GM23248 (cell line): ENCODE results near the gene AKR7A2. TPM values are rescaled to one million over a fixed set of nuclear protein-coding genes. Genes with fewer than 3 reads are reported as not detected.
A peak's percentile ranks its signal among the peaks of the same experiment; 100 is the strongest.
"Not testable (repeated sequence)": the region's sequence is repeated elsewhere in the genome, so short reads cannot be mapped to it uniquely, and the experiment has no call there.

Source experiments
- DNase-seq: peaks from one replicate; pipeline ENCODE4 v3.0.0-alpha.2; 2015
- H2AFZ ChIP-seq: fragments of 200-600 bp; sonication (generic); 2 replicates; pipeline ENCODE4 v1.6.1; 2016; ENCODE audit warnings: antibody characterized with exemption
- H3F3A ChIP-seq: fragments of 200-600 bp; sonication (generic); 2 replicates; pipeline ENCODE4 v1.6.1; 2016; ENCODE audit warnings: mild to moderate bottlenecking, antibody characterized with exemption, mixed run types; ENCODE audit not compliant: insufficient read depth
- H3K27ac ChIP-seq: fragments of 200-600 bp; sonication (generic); 2 replicates; pipeline ENCODE4 v1.5.1; 2016; ENCODE audit warnings: mild to moderate bottlenecking
- H3K27me3 ChIP-seq: fragments of 200-600 bp; sonication (generic); replicated peaks from 2 replicates; pipeline ENCODE4 v1.6.1; 2016; ENCODE audit warnings: mild to moderate bottlenecking; ENCODE audit not compliant: insufficient read depth
- H3K36me3 ChIP-seq: fragments of 200-600 bp; sonication (generic); 2 replicates; pipeline ENCODE4 v1.6.1; 2016; ENCODE audit warnings: low read depth, mild to moderate bottlenecking
- H3K4me1 ChIP-seq: fragments of 200-600 bp; sonication (generic); 2 replicates; pipeline ENCODE4 v1.6.1; 2016; ENCODE audit warnings: mild to moderate bottlenecking; ENCODE audit not compliant: insufficient read depth
- H3K4me2 ChIP-seq: fragments of 200-600 bp; sonication (generic); one replicate; pipeline ENCODE4 v1.6.1; 2016; ENCODE audit warnings: mild to moderate bottlenecking; ENCODE audit not compliant: unreplicated experiment
- H3K4me3 ChIP-seq: fragments of 200-600 bp; sonication (generic); 2 replicates; pipeline ENCODE4 v1.5.1; 2016; ENCODE audit warnings: mild to moderate bottlenecking
- H3K79me2 ChIP-seq: fragments of 200-600 bp; sonication (generic); 2 replicates; pipeline ENCODE4 v1.6.1; 2016; ENCODE audit warnings: mild to moderate bottlenecking; ENCODE audit not compliant: insufficient read depth
- H3K9ac ChIP-seq: fragments of 200-600 bp; sonication (generic); 2 replicates; pipeline ENCODE4 v1.6.1; 2016; ENCODE audit warnings: mild to moderate bottlenecking
- H3K9me2 ChIP-seq: fragments of 200-600 bp; sonication (generic); 2 replicates; pipeline ENCODE4 v1.6.1; 2016; ENCODE audit warnings: mixed run types, mild to moderate bottlenecking, moderate library complexity; ENCODE audit not compliant: insufficient read depth
- H3K9me3 ChIP-seq: fragments of 200-600 bp; sonication (generic); one replicate; pipeline ENCODE4 v1.6.1; 2017; ENCODE audit warnings: low read depth
- H4K20me1 ChIP-seq: fragments of 200-600 bp; sonication (generic); 2 replicates; pipeline ENCODE4 v1.6.0; 2016; ENCODE audit not compliant: insufficient read depth
- EZH2 ChIP-seq: fragments of 200-600 bp; sonication (generic); IDR thresholded peaks from 2 replicates; pipeline ENCODE4 v1.6.1; 2018; ENCODE audit warnings: antibody characterized with exemption, mild to moderate bottlenecking; ENCODE audit not compliant: insufficient read depth, poor library complexity, severe bottlenecking
- EZH2phosphoT487 ChIP-seq: fragments of 200-600 bp; sonication (generic); IDR thresholded peaks from 2 replicates; pipeline ENCODE4 v1.6.1; 2018; ENCODE audit warnings: antibody characterized with exemption, moderate library complexity, mild to moderate bottlenecking, low read depth; ENCODE audit not compliant: insufficient read depth
- WGBS, 2 experiments: methylation state at CpG; one replicate each; pipeline ENCODE4 v1.1.6; 2015 to 2017; ENCODE audit warnings: low lambda C conversion rate in 2 of 2, low coverage in 1 of 2; ENCODE audit errors: missing lambda C conversion rate in 2 of 2; 5-methylcytosine and 5-hydroxymethylcytosine counted together
- in situ Hi-C: fragments of 300-500 bp; cut with MboI; formaldehyde crosslinking; loops from 2 replicates; pipeline ENCODE4 v1.15.0; 2020
- polyA plus RNA-seq: library from polyadenylated mRNA; unstranded; fragments of >200 nt; fragmentation: Nextera tagmentation; extraction: Ambion mirVana; gene quantifications from 2 replicates; pipeline ENCODE4 v1.2.1, GENCODE V29; 2016
- total RNA-seq: library from RNA; depleted of rRNA; stranded (reverse); fragments of >200 nt; shearing (Covaris generic); gene quantifications from 2 replicates; pipeline ENCODE4 v1.2.3, GENCODE V29; 2014

The AKR7A2 gene
- total and polyA plus RNA-seq, 2 experiments from 2014 or later = 93.1 to 97.1 TPM

DNA sequence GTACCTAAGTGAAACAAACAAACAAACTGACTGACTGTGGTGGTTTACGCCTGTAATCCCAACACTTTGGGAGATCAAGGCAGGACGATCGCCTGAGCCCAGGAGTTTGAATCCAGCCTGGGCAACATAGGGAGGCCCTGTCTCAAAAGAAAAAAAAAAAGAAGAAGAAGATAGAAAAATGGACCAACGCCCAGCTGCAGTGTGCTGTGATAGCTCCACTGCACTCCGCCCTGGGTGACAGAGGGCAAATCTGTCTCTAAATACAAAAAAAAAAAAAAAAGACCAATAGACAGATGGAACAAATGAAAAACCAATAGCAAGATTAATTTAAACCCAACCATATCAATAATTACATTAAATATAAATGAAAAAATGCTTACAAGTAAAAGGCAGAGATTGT is 37.3 kb downstream of the AKR7A2 start:
- no peaks in the 10 kb centered on the region for H3K4me1 ChIP-seq
- WGBS, 2 experiments = 84 to 100% methylated on average over 3 to 5 of the region's 5 CpGs
- no peaks in the 10 kb centered on the region for H4K20me1 ChIP-seq
- no peak overlapping the region for H3K4me3 ChIP-seq
- no peak overlapping the region for H3K4me2 ChIP-seq
- in situ Hi-C loops = no loop called here
- no peak for DNase-seq
- H3K79me2 ChIP-seq = no peaks in the 10 kb centered on the region
- no peaks in the 10 kb centered on the region for H3K27me3 ChIP-seq
- H2AFZ ChIP-seq = no peak overlapping the region
- H3K36me3 ChIP-seq = no peaks in the 10 kb centered on the region
- H3K9me3 ChIP-seq = no peaks in the 10 kb centered on the region
- no peak overlapping the region for H3K9ac ChIP-seq
- no peak overlapping the region for H3K27ac ChIP-seq
- TF ChIP-seq EZH2phosphoT487 = no peak
- no peak for TF ChIP-seq EZH2
- H3F3A ChIP-seq = no peaks in the 10 kb centered on the region
- no peaks in the 10 kb centered on the region for H3K9me2 ChIP-seq

DNA sequence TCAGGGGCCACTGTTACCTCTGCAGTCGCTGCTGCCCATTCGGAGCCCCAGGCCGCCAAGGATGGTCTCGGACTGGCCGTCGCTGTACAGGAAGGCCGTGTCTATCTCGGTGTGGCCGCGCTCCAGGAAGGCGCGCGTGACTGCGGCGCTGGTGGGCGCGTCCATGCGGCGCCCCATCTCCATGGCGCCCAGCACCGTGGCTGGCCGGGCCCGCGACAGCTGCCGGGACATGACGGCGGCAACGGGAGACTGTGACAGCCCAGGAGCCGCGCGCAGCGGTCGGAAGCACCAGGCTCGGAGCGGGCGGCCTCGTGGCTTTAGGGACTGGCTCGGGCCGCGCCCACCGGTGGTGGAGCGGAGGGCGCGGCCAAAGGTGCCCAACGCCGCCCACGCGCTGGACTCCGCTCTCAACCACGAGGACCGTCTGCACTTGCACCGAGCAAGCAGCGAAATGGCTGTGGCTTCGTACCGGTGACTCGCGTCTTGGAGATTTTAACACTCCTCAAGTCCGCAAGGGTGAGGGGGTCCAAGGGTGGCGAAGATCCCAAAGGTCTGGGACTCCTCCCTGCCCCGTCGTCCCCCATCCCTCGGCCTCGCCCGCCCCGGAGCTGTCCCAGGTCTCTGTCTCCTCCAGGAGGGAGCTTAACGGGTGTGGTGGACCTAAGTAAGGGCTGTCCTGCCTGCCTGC is 38.0 kb downstream of the AKR7A2 start:
- WGBS, 2 experiments = 25 to 38% methylated on average over 38 to 58 of the region's 66 CpGs
- H3K4me1 ChIP-seq, H3K4me2 ChIP-seq: not testable (repeated sequence)

DNA sequence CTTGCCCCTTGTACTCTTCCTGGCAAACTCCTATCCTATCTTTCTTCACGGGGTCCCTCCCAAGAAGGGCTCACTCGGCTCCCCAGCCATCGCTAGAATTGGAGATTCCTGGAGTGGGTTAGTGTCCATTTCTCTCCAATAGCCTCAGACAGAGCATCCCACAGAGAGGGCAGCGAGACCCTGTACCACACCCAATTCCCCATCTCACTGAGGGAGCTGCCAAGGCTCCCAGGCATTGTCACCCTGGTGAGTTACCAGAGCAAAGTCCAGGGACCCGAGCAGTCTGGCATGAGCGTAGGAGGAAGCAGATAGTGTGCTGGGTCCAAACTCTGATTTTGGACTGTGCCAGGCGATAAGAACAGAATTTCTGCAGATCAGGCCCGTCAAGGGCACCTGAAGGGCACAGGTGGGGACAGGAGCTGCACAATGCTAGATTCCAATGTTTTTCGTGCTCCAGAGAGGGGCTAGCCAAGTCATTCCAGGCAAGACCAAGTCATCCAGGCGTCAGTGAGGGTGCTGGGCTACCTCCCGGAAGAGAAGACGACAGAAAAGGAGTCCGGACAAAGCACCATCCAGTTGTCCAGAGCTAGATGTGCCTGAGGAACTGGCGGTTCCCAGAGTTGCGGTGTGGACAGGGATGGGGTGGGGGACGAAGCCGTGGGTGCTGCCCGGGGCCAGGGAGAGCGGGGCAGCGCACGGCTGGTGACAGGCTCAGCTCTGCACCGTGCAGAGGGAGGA is 38.7 kb downstream of the AKR7A2 start:
- H3K36me3 ChIP-seq = no peaks in the 10 kb centered on the region
- in situ Hi-C loops = no loop called here
- no peak overlapping the region for H3K9ac ChIP-seq
- no peak overlapping the region for H3K27ac ChIP-seq
- DNase-seq = no peak
- no peaks in the 10 kb centered on the region for H3F3A ChIP-seq
- no peak overlapping the region for H2AFZ ChIP-seq
- no peaks in the 10 kb centered on the region for H3K79me2 ChIP-seq
- no peak overlapping the region for H3K4me2 ChIP-seq
- H3K4me1 ChIP-seq = no peaks in the 10 kb centered on the region
- no peaks in the 10 kb centered on the region for H3K9me2 ChIP-seq
- no peaks in the 10 kb centered on the region for H4K20me1 ChIP-seq
- no peak overlapping the region for H3K4me3 ChIP-seq
- no peaks in the 10 kb centered on the region for H3K27me3 ChIP-seq
- no peaks in the 10 kb centered on the region for H3K9me3 ChIP-seq
- 86 to 94% methylated on average over 14 to 22 of the region's 22 CpGs for WGBS, 2 experiments
- TF ChIP-seq EZH2 = no peak
- no peak for TF ChIP-seq EZH2phosphoT487

More for the DNA sequence above, 38.0 kb downstream of the AKR7A2 start:
- H3K9me3 ChIP-seq, H3K9me2 ChIP-seq, H3K36me3 ChIP-seq, in situ Hi-C loops, H4K20me1 ChIP-seq, H3K79me2 ChIP-seq, H3K9ac ChIP-seq, H3K27ac ChIP-seq, H3F3A ChIP-seq, H3K27me3 ChIP-seq: not testable (repeated sequence)
- Histone ChIP-seq H3K4me3 (peak overlapping the region; percentile 35; the same call in 1 of the 2 replicates), H2AFZ (peak overlapping the region; percentile 44; the same call in 1 of the 2 replicates)
- DNase-seq = peak; percentile 46

DNA sequence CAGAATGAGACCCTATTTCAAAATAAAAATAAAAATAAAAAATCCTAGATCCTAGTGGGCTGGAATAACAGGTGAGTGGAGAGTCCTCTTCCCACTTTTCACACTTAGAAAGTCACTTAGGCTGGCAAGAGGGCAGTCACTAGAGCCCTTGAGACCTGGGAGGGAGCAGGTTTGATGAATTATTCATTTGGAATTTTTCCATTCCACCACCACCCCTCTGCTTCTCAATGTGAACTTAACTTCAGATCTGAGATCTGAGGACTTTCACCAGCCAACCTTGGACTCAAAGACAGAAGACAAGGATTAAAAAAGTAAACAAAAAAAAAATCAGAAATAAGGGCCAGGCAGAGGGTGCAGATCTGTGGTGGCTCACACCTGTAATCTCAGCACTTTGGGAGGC is 39.9 kb downstream of the AKR7A2 start:
- Histone ChIP-seq H2AFZ (no peak overlapping the region), H3K27ac (no peak overlapping the region), H3K36me3 (no peaks in the 10 kb centered on the region), H3K4me1 (no peaks in the 10 kb centered on the region), H3K27me3 (no peaks in the 10 kb centered on the region), H3K4me3 (no peak overlapping the region), H4K20me1 (no peaks in the 10 kb centered on the region), H3K9ac (no peak overlapping the region), H3K9me2 (no peaks in the 10 kb centered on the region), H3K4me2 (no peak overlapping the region), H3F3A (no peaks in the 10 kb centered on the region), H3K9me3 (no peaks in the 10 kb centered on the region), H3K79me2 (no peaks in the 10 kb centered on the region)
- in situ Hi-C loops = no loop called here
- TF ChIP-seq EZH2phosphoT487 = no peak
- no peak for TF ChIP-seq EZH2
- DNase-seq = no peak

DNA sequence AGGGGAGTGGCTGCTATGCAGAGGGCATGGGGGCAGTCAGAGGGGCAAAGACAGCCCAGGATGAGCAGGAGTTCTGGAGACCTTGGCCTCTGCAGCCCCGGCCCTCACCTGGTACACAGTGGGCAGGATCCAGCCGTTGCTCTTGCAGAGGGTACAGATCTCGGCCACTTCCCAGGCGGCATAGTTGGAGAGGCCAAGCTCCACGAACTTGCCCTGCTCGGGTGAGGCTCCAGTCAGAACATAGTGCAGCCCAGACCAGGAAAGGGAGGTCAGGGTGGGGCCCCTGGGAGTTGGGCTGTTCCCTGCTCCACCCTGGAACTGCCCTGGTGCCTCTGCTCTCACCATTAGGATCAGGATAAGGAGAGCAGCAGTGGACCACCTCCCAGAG is 41.6 kb downstream of the AKR7A2 start:
- H3K9me2 ChIP-seq, in situ Hi-C loops, H3K9ac ChIP-seq, DNase-seq, H3K9me3 ChIP-seq, H3K79me2 ChIP-seq, H3K27ac ChIP-seq, H3K4me2 ChIP-seq, H2AFZ ChIP-seq, H3K36me3 ChIP-seq, H3K4me1 ChIP-seq, H4K20me1 ChIP-seq, H3K4me3 ChIP-seq, H3F3A ChIP-seq, H3K27me3 ChIP-seq: not testable (repeated sequence)
- WGBS, 2 experiments = 73 to 82% methylated on average over 6 of the region's 6 CpGs

DNA sequence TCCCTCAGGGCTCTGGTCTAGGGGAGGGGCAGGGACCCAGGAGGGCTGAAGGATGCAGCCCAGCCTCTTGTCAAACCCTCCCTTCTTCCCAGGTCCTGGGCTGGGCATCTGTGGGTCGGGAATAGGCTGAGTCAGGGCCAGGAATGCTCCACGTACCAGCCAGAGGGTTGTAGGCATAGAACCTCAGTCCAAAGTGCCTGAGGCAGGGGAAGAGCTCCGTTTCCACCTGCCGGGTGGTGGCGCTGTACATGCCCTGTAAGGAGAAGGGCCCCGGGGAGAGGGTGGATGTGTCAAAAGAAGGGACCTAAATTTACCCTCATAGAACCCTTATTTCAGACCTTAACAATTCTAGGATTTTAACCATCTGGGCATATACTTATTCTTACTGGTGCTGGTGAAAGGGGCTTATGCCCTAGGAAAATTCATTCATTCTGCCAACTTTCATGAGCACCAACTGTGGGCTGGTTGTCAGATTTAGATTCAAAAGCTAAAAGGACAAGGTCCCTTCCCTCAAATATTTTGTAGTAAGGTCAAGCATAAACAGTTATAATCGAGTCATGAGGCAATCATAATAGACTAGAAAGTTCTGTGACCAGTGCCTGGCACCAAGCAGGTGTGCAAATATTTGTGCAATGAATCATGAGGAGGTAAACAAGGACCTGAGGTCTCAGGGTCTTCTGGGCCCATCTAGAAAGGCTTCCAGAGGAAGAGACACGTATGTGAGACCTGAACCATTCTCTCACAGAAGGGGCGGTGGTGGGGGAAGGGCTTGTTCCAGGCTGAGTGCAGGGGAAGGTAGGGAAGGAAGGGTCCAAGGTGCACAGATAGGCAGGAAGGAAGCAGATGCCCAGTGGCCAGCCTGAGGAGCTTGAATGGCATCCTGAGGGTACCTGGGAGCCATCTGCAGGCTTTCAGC is 42.3 kb downstream of the AKR7A2 start:
- DNase-seq, in situ Hi-C loops, H3K9me2 ChIP-seq, H3K4me1 ChIP-seq, H3K4me3 ChIP-seq, H2AFZ ChIP-seq, H4K20me1 ChIP-seq, H3K36me3 ChIP-seq, H3F3A ChIP-seq, H3K9ac ChIP-seq, H3K4me2 ChIP-seq, H3K27me3 ChIP-seq, H3K27ac ChIP-seq, H3K9me3 ChIP-seq, H3K79me2 ChIP-seq: not testable (repeated sequence)
- WGBS, 2 experiments = 72 to 73% methylated on average over 9 of the region's 9 CpGs
